HG03571 (cell line): ENCODE data around the gene TEKT2.
A peak's percentile ranks its signal among the peaks of the same experiment; 100 is the strongest.

ENCODE experiments used
- ATAC-seq: cut with Tn5 transposase; IDR thresholded peaks from one replicate; pipeline ENCODE4 v1.9.1; 2021; ENCODE audit not compliant: unreplicated experiment

TEKT2 gene

DNA sequence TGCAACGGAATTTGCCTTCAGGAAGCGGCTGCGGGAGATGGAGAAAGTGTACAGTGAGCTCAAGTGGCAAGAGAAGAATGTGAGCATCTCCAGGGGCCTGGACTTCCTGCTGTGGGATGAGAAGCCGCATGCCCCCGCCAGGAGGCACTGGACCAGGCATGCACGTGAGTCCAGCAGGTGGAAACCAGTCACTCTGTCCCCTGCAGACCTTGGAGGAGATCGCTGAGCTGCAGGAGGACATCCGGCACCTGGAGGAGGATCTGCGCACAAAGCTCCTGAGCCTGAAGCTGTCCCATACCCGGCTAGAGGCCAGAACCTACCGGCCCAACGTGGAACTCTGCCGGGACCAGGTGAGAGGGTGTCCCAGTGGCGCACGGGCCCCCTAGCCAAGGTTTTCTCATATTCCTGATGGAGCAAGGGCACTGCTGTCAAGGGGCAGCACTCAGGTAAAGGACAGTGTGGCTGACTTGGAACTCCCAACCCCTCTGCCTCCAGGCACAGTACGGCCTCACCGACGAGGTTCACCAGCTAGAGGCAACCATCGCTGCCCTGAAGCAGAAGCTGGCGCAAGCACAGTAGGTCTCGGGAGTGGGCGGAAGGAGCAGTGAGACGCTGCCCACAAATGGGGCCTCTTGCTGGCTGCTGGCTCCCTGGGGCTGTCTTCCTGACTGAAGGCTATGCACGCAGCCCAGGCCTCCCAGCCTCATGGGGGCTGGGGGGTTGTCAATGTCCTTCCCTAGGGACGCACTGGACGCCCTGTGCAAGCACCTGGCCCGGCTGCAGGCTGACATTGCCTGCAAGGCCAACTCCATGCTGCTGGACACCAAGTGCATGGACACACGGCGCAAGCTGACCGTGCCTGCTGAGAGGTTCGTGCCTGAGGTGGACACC lies 3.6 kb downstream of the TEKT2 start:
- no peak for ATAC-seq

- no peak for ATAC-seq
Measured at GRCh38 chr1:36088265-36088576, 4.3 kb downstream of the TEKT2 start.

DNA sequence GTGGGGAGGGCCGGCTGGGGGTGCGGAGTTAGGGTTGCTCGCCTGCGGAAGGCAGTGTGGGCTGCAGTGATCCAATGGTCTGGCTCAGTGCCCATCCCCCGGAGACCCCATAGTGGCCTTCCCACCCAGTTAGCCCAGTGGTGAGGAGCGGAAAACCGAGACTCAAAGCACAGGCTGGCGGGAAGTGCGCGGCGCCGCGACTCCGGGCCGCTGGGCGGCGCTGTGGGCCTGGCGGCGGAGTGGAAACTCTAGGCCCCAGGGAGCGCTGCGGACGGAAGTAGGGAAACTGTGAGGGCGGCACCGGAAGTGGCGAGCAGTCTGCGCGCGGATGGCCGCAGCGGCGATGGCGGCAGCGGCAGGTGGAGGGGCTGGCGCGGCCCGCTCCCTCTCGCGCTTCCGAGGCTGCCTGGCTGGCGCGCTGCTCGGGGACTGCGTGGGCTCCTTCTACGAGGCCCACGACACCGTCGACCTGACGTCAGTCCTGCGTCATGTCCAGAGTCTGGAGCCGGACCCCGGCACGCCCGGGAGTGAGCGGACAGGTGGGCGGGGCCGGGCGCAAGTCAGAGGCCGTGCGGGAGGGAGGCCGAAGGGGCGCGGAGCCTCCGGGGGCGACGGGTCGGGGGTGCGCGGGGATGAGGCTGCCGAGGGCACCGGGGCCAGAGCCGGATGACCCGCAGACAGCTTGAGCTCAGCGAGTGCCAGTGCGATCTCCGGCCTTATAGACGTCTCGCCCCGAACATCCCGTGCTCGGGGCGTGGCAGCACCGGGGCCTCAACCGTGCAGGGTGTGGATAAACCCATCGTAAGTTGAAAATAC lies 4.9 kb downstream of the TEKT2 start, which contains the start of gene ADPRS:
Gene ADPRS (plus strand): TSS at position 316 of the 816 bp plus-strand sequence. CDS start 13 bp downstream, at position 329.
- peak; percentile 79 for ATAC-seq

GRCh38 chr1:36089393-36090121 lies 5.7 kb downstream of the TEKT2 start:
- ATAC-seq, result no peak

DNA sequence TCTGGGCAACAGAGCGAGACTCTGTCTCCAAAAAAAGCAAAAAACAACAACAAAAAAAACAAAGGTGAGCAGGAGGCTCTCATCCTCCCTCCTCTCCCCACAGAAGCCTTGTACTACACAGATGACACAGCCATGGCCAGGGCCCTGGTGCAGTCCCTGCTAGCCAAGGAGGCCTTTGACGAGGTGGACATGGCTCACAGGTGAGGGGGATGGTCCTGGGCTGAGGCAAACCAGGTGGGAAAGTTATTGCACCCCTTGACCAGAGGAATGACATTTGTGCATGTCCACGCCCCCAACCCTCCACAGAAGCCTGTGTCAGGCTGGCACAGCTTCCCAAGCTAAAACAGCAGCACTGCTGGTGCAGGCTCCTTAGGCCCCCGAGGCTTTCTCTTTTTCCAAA lies 7.2 kb downstream of the TEKT2 start:
- ATAC-seq, result no peak

- no peak for ATAC-seq
Measured at GRCh38 chr1:36091698-36092097, 7.8 kb downstream of the TEKT2 start.

- no peak for ATAC-seq
Measured at GRCh38 chr1:36092166-36092797, 8.4 kb downstream of the TEKT2 start.

- no peak for ATAC-seq
Measured at GRCh38 chr1:36092798-36093185, 8.9 kb downstream of the TEKT2 start.

DNA sequence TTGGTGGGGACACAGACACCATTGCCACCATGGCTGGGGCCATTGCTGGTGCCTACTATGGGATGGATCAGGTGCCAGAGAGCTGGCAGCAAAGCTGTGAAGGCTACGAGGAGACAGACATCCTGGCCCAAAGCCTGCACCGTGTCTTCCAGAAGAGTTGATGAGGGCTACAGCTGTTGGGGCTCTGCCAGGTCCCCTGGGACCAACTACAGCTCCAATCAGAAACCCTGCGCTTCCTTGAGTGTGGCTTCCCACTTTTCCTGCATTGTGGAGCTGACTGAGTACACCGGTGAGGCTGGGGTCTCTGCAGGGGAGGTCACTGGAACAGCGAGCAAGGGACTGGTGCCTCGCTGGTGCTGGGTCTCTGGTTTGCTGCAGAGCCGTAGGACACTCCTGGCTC lies 9.3 kb downstream of the TEKT2 start:
- ATAC-seq, result no peak

DNA sequence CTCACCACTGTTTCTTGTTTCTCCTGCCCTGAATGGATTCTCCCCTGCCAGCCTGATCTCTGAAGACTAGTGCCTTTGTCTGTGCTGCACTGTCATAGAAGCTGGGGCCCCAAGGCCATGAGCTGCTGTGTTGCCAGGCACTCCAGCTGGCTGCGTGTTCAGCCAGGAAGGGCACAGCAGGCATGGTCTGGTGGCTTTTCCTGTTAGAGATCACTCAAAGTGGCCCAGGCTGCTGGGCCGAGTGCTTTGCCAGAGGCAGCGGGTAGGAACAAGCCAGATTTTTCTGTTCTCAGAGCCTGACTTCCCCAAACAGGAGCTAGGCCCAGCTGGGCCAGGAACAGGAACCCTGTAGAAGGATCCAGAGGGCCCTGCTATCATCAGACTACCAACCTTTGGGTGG lies 10.0 kb downstream of the TEKT2 start:
- no peak for ATAC-seq

DNA sequence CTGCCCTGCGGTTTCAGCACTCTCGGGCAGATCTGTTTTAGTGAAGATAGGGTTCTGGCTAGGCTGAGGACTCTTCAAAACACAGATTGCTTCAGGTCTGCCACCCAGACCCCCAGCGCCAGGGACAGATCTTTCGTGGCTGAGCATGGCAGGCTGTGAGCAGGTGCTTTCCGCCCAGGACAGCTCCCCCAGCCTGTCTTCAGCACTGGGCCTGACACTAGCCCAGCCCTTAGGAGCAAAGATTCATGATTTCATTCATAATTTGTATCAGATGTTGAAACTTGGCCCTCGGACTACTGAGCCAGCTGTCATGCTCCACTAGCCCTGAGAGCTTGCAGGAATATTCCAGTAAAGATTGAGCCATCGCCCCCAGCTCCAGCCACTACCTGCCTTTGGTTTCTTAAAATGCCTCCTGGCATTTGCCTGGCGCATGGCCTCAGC lies 10.7 kb downstream of the TEKT2 start:
- no peak for ATAC-seq

- ATAC-seq, result no peak
Measured at GRCh38 chr1:36095760-36096405, 12.0 kb downstream of the TEKT2 start.

DNA sequence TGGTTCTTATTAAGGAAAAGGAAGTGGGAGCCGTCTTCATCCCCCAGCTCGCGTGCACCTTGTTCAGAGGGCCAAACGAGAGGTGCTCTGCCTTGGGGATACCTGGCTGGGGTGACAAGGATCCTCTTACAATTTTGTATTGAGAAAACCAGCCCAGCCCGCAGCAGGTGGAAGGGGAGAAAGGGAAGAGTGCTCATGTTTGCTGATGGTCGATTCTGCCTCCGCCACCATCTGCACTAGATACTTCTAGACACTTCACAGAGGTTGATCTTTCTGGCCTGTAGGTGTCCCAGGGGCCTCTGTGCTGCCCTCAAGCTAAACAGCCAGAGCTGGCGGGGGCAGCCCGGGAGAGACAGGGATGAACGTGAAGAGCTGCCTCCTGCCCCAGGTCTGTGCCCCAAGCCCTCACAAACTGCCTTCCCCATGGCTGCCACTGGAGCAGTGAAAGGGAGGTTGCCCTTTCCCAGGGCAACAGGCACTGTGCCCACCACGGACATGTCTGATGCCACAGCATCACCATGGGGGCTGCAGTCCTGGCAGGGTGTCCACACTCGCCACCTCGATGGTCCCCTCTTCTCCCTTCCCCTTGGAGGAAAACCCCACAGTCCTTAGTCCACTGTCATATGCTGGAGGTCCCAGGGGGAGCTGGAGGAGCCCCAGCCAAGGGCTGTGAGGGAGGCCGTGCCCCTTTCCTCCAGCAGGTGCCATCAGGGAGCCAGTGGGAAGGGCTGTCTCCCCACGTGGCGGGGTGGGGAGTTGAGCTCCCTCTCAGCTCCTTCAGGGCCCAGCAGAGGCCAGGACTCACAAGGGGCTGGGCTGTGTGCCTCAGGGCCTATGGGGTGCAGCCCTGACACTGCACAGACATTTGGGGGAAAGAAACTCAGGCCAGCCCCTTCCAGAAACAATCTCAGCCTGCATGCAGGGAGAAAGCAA lies 12.9 kb downstream of the TEKT2 start:
- ATAC-seq, result no peak

DNA sequence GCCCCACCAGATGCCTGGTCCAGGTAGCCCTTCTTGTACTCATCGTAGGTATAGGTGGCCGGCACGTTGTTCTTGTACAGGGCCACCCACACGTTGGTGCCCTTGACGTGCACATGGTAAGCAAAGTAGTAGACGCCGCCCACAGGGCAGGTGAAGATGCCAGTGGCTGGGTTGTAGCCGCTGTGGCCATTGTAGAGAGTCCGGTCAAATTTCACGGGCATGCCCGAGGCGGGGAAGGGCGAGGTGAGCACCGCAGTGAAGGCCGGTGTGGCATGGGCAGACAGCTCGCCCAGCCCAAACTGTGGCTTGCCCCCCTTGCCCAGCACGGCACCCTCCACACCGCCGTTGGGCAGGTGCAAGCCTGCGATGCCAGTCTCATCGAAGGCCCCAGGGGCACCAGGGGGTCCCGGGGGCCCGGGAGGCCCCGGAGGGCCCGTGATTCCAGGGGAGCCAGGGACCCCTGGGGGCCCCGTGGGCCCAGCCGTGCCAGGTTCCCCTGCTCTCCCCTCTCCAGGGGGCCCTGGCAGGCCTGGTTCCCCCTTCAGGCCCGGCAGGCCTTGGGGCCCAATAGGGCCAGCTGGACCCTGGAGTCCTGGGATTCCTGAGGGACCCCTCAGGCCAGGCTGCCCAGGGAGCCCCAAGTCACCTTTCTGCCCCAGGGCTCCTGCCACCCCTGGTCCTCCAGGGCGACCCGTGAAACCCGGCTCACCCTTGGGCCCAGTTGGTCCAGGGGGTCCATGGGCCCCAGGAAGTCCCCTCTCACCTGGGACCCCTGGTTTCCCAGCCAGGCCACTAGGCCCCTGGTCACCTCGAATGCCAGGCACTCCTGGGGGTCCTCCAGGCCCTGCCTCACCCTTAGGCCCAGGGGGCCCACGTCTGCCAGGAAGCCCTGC lies 14.0 kb downstream of the TEKT2 start:
- no peak for ATAC-seq

- ATAC-seq, result no peak
Measured at GRCh38 chr1:36098650-36099365, 14.9 kb downstream of the TEKT2 start.

DNA sequence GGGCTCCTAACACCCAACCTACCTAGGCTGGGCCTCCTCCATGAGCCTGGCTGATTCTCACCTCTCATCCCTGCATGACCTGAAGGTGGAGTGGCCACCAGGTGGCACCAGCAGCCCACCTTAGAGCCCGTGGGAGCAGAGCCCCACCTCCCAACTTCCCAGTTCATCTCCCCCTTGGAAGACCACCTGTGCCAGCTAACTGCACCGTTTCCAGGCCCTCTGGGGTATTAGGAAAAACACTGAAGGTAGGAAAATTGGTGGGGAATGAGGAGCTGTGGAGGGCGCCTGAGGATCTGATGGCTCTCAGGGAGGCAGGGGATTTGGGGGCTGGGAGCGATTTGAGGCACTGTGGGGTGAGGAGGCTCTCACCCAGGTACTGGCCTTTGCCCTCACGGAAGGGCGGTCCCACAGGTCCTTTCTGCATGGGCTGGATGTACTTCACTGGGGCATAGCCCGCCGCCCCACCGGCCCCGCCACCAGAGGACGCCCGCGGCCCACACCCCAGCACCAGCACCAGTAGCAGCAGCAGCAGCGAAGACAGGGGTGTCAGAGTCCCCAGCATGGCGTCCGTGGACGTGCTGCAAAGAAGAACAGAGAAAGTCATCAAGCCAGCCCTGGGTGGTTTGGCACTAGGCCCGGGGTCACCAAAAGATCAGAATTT lies 15.9 kb downstream of the TEKT2 start:
- ATAC-seq, result no peak

DNA sequence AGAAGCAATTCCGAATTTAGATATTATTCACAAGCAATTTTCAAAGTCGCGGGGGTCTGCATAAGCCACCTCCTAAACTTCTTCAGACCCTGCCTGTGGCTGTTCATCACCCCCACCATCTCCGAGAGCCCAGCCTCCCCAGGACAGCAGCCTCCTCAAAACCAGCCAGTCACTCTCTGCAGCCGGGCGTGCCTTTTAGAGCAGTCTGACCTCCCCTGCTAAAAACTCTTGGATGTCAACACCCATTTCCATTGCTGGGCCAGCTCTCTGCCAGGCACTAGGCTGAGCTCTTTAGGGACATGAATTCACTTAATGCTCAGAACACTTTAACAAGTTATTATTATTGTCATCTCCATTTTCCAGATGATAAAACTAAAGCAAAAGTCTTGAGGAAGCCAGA lies 16.5 kb downstream of the TEKT2 start:
- ATAC-seq, result no peak
